Memory B cell (primary cell): ENCODE measurements around the gene ALG1.
A peak's percentile ranks its signal among the peaks of the same experiment; 100 is the strongest.
"Not testable (repeated sequence)": the region's sequence is repeated elsewhere in the genome, so short reads cannot be mapped to it uniquely, and the experiment has no call there.

Experiments
- ATAC-seq: fragments of 150-1000 bp; cut with Tn5 transposase; 2 replicates; pipeline ENCODE4 v1.10.0; 2021; ENCODE audit warnings: low read depth, mild to moderate bottlenecking, moderate library complexity
- DNase-seq, 2 donors: peaks; one replicate each; pipeline ENCODE4 v3.0.0; 2022; ENCODE audit warnings: low spot score in 2 of 2
- H3K27ac Mint-ChIP-seq: one replicate; pipeline ENCODE4 v1.8.0; 2022; ENCODE audit warnings: mild to moderate bottlenecking, moderate library complexity, mixed read lengths
- H3K27me3 Mint-ChIP-seq: one replicate; pipeline ENCODE4 v1.8.0; 2022; ENCODE audit warnings: mixed read lengths
- H3K36me3 Mint-ChIP-seq: one replicate; pipeline ENCODE4 v1.8.0; 2022; ENCODE audit warnings: mild to moderate bottlenecking, mixed read lengths
- H3K4me1 Mint-ChIP-seq: one replicate; pipeline ENCODE4 v1.8.0; 2022; ENCODE audit warnings: mixed read lengths
- H3K4me3 Mint-ChIP-seq: one replicate; pipeline ENCODE4 v1.8.0; 2022; ENCODE audit warnings: mild to moderate bottlenecking, moderate library complexity, mixed read lengths
- H3K9me3 Mint-ChIP-seq: one replicate; pipeline ENCODE4 v1.8.0; 2022; ENCODE audit warnings: mixed read lengths

ALG1 gene

GRCh38 chr16:5035909-5036227 lies 35.8 kb upstream of the ALG1 start:
- H3K4me3 Mint-ChIP-seq: no peak overlapping the region
- no peaks in the 10 kb centered on the region for H3K9me3 Mint-ChIP-seq
- peaks cover 13% of the 10 kb centered on the region for H3K4me1 Mint-ChIP-seq
- peaks cover 2% of the 10 kb centered on the region for H3K27me3 Mint-ChIP-seq
- no peak for DNase-seq
- H3K36me3 Mint-ChIP-seq: peaks cover 2% of the 10 kb centered on the region
- no peak for ATAC-seq
- H3K27ac Mint-ChIP-seq: no peak overlapping the region

GRCh38 chr16:5036228-5037156 lies 35.2 kb upstream of the ALG1 start:
- ATAC-seq (no peak), DNase-seq (no peak)
- Mint-ChIP-seq H3K27me3 (peaks cover 5% of the 10 kb centered on the region), H3K36me3 (no peaks in the 10 kb centered on the region), H3K4me3 (no peak overlapping the region), H3K9me3 (no peaks in the 10 kb centered on the region), H3K27ac (no peak overlapping the region), H3K4me1 (peaks cover 17% of the 10 kb centered on the region)

GRCh38 chr16:5040451-5040850 lies 31.2 kb upstream of the ALG1 start:
- H3K27me3 Mint-ChIP-seq: peaks cover 9% of the 10 kb centered on the region
- DNase-seq (no peak), ATAC-seq (no peak)
- no peaks in the 10 kb centered on the region for H3K9me3 Mint-ChIP-seq
- no peak overlapping the region for H3K4me3 Mint-ChIP-seq
- peaks cover 8% of the 10 kb centered on the region for H3K4me1 Mint-ChIP-seq
- H3K36me3 Mint-ChIP-seq: no peaks in the 10 kb centered on the region
- no peak overlapping the region for H3K27ac Mint-ChIP-seq

- no peak overlapping the region for H3K27ac Mint-ChIP-seq
- ATAC-seq (no peak), DNase-seq (no peak)
- peaks cover 6% of the 10 kb centered on the region for H3K4me1 Mint-ChIP-seq
- H3K27me3 Mint-ChIP-seq: peaks cover 9% of the 10 kb centered on the region
- H3K36me3 Mint-ChIP-seq: peaks cover 2% of the 10 kb centered on the region
- H3K9me3 Mint-ChIP-seq: no peaks in the 10 kb centered on the region
- H3K4me3 Mint-ChIP-seq: no peak overlapping the region
Observed at GRCh38 chr16:5041600-5042133, 30.0 kb upstream of the ALG1 start.

- peaks cover 4% of the 10 kb centered on the region for H3K4me1 Mint-ChIP-seq
- H3K36me3 Mint-ChIP-seq: peaks cover 2% of the 10 kb centered on the region
- H3K27me3 Mint-ChIP-seq: peaks cover 11% of the 10 kb centered on the region
- no peak overlapping the region for H3K4me3 Mint-ChIP-seq
- H3K27ac Mint-ChIP-seq: no peak overlapping the region
- H3K9me3 Mint-ChIP-seq: no peaks in the 10 kb centered on the region
- no peak for DNase-seq
- ATAC-seq: no peak
Observed at GRCh38 chr16:5042574-5043171, 29.0 kb upstream of the ALG1 start.

GRCh38 chr16:5044011-5044540 lies 27.6 kb upstream of the ALG1 start:
- no peak overlapping the region for H3K27ac Mint-ChIP-seq
- H3K9me3 Mint-ChIP-seq: peaks cover 2% of the 10 kb centered on the region
- H3K27me3 Mint-ChIP-seq: peaks cover 11% of the 10 kb centered on the region
- H3K36me3 Mint-ChIP-seq: peaks cover 2% of the 10 kb centered on the region
- DNase-seq (no peak), ATAC-seq (no peak)
- no peak overlapping the region for H3K4me3 Mint-ChIP-seq
- peaks cover 4% of the 10 kb centered on the region for H3K4me1 Mint-ChIP-seq

- H3K36me3 Mint-ChIP-seq, H3K4me3 Mint-ChIP-seq, H3K27ac Mint-ChIP-seq, DNase-seq, ATAC-seq, H3K4me1 Mint-ChIP-seq, H3K9me3 Mint-ChIP-seq: not testable (repeated sequence)
- H3K27me3 Mint-ChIP-seq: peaks cover 11% of the 10 kb centered on the region
Observed at GRCh38 chr16:5044581-5044980, 27.1 kb upstream of the ALG1 start.

GRCh38 chr16:5045499-5046115 lies 26.0 kb upstream of the ALG1 start:
- Mint-ChIP-seq H3K36me3 (peaks cover 2% of the 10 kb centered on the region), H3K27me3 (peaks cover 11% of the 10 kb centered on the region), H3K9me3 (peaks cover 6% of the 10 kb centered on the region), H3K27ac (no peak overlapping the region), H3K4me1 (peaks cover 4% of the 10 kb centered on the region), H3K4me3 (no peak overlapping the region)
- DNase-seq (no peak), ATAC-seq (no peak)

GRCh38 chr16:5046914-5047313 lies 24.7 kb upstream of the ALG1 start:
- no peaks in the 10 kb centered on the region for H3K4me1 Mint-ChIP-seq
- no peak overlapping the region for H3K27ac Mint-ChIP-seq
- H3K4me3 Mint-ChIP-seq: no peak overlapping the region
- H3K36me3 Mint-ChIP-seq: peaks cover 2% of the 10 kb centered on the region
- peaks cover 8% of the 10 kb centered on the region for H3K27me3 Mint-ChIP-seq
- peaks cover 10% of the 10 kb centered on the region for H3K9me3 Mint-ChIP-seq
- DNase-seq (no peak), ATAC-seq (no peak)

GRCh38 chr16:5054876-5055865 lies 16.5 kb upstream of the ALG1 start:
- ATAC-seq (no peak), DNase-seq (no peak)
- peaks cover 10% of the 10 kb centered on the region for H3K27me3 Mint-ChIP-seq
- no peaks in the 10 kb centered on the region for H3K4me1 Mint-ChIP-seq
- no peaks in the 10 kb centered on the region for H3K36me3 Mint-ChIP-seq
- H3K4me3 Mint-ChIP-seq: no peak overlapping the region
- H3K27ac Mint-ChIP-seq: no peak overlapping the region
- H3K9me3 Mint-ChIP-seq: peaks cover 3% of the 10 kb centered on the region

- Mint-ChIP-seq H3K36me3 (no peaks in the 10 kb centered on the region), H3K27ac (no peak overlapping the region), H3K9me3 (peaks cover 2% of the 10 kb centered on the region), H3K27me3 (peaks cover 10% of the 10 kb centered on the region), H3K4me1 (no peaks in the 10 kb centered on the region), H3K4me3 (no peak overlapping the region)
- no peak for DNase-seq
- ATAC-seq: peak; percentile 70
Observed at GRCh38 chr16:5056352-5056751, 15.3 kb upstream of the ALG1 start.

- no peaks in the 10 kb centered on the region for H3K9me3 Mint-ChIP-seq
- H3K4me1 Mint-ChIP-seq: no peaks in the 10 kb centered on the region
- DNase-seq (no peak), ATAC-seq (no peak)
- no peak overlapping the region for H3K27ac Mint-ChIP-seq
- H3K27me3 Mint-ChIP-seq: peaks cover 21% of the 10 kb centered on the region
- H3K36me3 Mint-ChIP-seq: no peaks in the 10 kb centered on the region
- H3K4me3 Mint-ChIP-seq: no peak overlapping the region
Observed at GRCh38 chr16:5058476-5058875, 13.2 kb upstream of the ALG1 start.

- no peak for DNase-seq
- Mint-ChIP-seq H3K27me3 (peaks cover 21% of the 10 kb centered on the region), H3K36me3 (no peaks in the 10 kb centered on the region), H3K27ac (no peak overlapping the region), H3K9me3 (no peaks in the 10 kb centered on the region), H3K4me3 (no peak overlapping the region), H3K4me1 (no peaks in the 10 kb centered on the region)
- ATAC-seq: no peak
Observed at GRCh38 chr16:5059386-5060072, 12.1 kb upstream of the ALG1 start.
